Ovary (tissue), 9 donors: ENCODE data around the gene CHN2. TPM values are rescaled to one million over a fixed set of nuclear protein-coding genes. Genes with fewer than 3 reads are reported as not detected.

Source experiments
- DNase-seq, 5 donors: peaks; one replicate each; pipeline ENCODE4 v3.0.0-alpha.2; 2019 to 2020
- H3K27ac ChIP-seq, 2 donors: fragments of 200-600 bp; one replicate each; pipeline versions ENCODE4 v1.5.1 to v1.8.0; 2019 to 2022
- H3K27me3 ChIP-seq: fragments of 200-600 bp; one replicate; pipeline ENCODE4 v1.8.0; 2022
- H3K36me3 ChIP-seq: fragments of 200-600 bp; sonication (generic); one replicate; pipeline ENCODE4 v1.5.1; 2019
- H3K4me1 ChIP-seq: one replicate; pipeline ENCODE4 v1.8.1; 2013; ENCODE audit warnings: mild to moderate bottlenecking, moderate library complexity; ENCODE audit not compliant: insufficient read depth
- H3K4me3 ChIP-seq: fragments of 200-600 bp; sonication (generic); one replicate; pipeline ENCODE4 v1.5.1; 2017
- H3K9me3 ChIP-seq, 2 donors: fragments of 200-600 bp in 1 of 2; sonication (generic) in 1 of 2; one replicate each; pipeline versions ENCODE4 v1.5.1 to v1.8.1; 2013 to 2019; ENCODE audit warnings: mild to moderate bottlenecking in 1 of 2, moderate library complexity in 1 of 2
- EP300 ChIP-seq: sonication (generic); formaldehyde crosslinking; IDR thresholded peaks from one replicate; pipeline ENCODE4 v1.6.1; 2017; ENCODE audit warnings: antibody characterized with exemption
- POLR2A ChIP-seq: fragments of 450-650 bp; IDR thresholded peaks from one replicate; pipeline ENCODE4 v1.6.1; 2017; ENCODE audit warnings: antibody characterized with exemption, mild to moderate bottlenecking, moderate library complexity
- WGBS, 3 donors: extraction: QIAGEN DNeasy Blood & Tissue Kit in 1 of 3; methylation state at CpG; one replicate each; pipeline versions ENCODE4 v1.1.5 to v1.1.7; 2013 to 2017; 5-methylcytosine and 5-hydroxymethylcytosine counted together
- intact Hi-C, 4 donors: fragments of 100-400 bp; cut with DNase I; formaldehyde crosslinking; loops; one replicate each; pipeline versions ENCODE4 v1.11.0 to v1.15.1; 2022 to 2023
- polyA plus RNA-seq, 2 donors: library from polyadenylated mRNA; stranded (reverse); fragments of 200-250 nt in 1 of 2; fragments of 350-450 nt in 1 of 2; fragmentation: Illumina TruSeq in 1 of 2; extraction: RNeasy Lipid Tissue Mini Kit (QIAGEN cat#74804) in 1 of 2; gene quantifications; one replicate each; pipeline ENCODE4 v1.2.3, GENCODE V29; 2013 to 2014
- total RNA-seq, 7 donors: library from RNA; depleted of rRNA in 2 of 7; stranded (reverse); fragments of >200 nt in 2 of 7; fragmentation: NEBNext Ultra II Directional in 3 of 7; extraction: Animal tissue kit (Norgen Biotek cat#: 25700) in 3 of 7; gene quantifications; one replicate each; pipeline versions ENCODE4 v1.1.0 to v1.2.4, GENCODE V29; 2016 to 2023
- TF ChIP-seq, protein P1 (sequence below), 3 donors: fragments of 450-650 bp in 2 of 3; fragments of 200-600 bp in 1 of 3; IDR thresholded peaks; one replicate each; pipeline versions ENCODE4 v1.5.1 to v1.8.0; 2016 to 2022; ENCODE audit warnings: antibody characterized with exemption in 3 of 3, mild to moderate bottlenecking in 1 of 3
- donor health status: DM: no; HTN: no; CAD: no; lungs with moderate emphysema.
- donor health status: DM: no; HTN: no; CAD: no.
- donor health status: Bipolar disorder and iron deficiency.
- donor health status: DM: yes; HTN: yes; CAD: no.
- donor health status: DM: no; HTN: no; CAD: no.
- donor health status: DM: yes; HTN: yes; CAD: no.

CHN2 gene
- total and polyA plus RNA-seq, 9 donors: 17.9 to 32.6 (median 22.3) TPM

DNA sequence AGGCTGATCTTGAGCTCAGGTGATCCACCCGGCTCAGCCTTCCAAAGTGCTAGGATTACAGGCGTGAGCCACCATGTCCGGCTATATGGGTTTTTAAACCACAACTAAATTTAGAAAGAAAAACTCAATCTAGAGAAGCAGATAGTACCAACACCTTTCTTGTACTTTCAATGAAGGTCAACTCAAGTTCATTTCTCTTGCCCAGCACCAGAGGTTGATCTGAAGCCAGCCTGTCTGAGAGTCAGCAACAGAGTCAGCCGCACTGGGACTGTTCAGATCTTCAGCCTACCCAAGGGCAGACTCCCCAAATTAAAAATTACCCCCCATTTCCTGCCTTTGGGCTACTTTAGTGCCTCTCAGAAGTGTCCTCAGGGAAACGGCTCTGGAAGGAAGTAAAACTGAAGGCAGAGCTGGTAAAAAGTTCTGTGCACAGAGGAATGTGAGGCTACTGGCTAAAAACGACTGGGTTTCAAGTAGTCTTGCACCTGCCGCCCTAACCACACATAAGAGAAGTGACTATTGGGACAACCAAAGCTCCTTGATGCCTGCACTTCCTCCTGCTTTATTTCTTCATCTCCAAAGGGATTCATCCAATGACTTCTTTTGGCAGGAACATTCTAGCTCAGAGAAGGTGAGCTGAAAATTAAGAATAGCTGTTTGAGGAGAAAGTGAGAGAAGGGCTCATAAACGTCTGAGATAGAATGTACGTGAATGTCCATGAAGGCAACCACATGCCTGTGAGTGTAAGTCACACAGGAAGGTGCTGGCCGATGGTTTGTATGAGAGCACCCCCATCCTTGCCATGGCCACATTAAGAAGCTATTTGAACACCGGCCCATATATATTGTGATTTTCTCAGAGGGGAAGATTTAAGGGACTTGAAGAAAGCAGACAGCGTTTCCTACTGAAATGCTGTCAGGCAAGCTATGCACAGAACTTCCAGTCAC, 226.7 kb downstream of the CHN2 start:
- intact Hi-C loops: no loop called here
- DNase-seq: no peak
- no peak overlapping the region for H3K4me3 ChIP-seq
- H3K27me3 ChIP-seq: no peaks in the 10 kb centered on the region
- no peak for TF ChIP-seq POLR2A
- TF ChIP-seq, protein P1, sequence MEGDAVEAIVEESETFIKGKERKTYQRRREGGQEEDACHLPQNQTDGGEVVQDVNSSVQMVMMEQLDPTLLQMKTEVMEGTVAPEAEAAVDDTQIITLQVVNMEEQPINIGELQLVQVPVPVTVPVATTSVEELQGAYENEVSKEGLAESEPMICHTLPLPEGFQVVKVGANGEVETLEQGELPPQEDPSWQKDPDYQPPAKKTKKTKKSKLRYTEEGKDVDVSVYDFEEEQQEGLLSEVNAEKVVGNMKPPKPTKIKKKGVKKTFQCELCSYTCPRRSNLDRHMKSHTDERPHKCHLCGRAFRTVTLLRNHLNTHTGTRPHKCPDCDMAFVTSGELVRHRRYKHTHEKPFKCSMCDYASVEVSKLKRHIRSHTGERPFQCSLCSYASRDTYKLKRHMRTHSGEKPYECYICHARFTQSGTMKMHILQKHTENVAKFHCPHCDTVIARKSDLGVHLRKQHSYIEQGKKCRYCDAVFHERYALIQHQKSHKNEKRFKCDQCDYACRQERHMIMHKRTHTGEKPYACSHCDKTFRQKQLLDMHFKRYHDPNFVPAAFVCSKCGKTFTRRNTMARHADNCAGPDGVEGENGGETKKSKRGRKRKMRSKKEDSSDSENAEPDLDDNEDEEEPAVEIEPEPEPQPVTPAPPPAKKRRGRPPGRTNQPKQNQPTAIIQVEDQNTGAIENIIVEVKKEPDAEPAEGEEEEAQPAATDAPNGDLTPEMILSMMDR (IDR thresholded peaks at IDR 0.05): no peak
- TF ChIP-seq EP300: no peak
- WGBS, 3 donors: 85 to 92% (median 90%) methylated on average over 12 of the region's 12 CpGs
- H3K4me1 ChIP-seq: peaks cover 10% of the 10 kb centered on the region
- H3K27ac ChIP-seq: no peak overlapping the region
- no peaks in the 10 kb centered on the region for H3K36me3 ChIP-seq
- H3K9me3 ChIP-seq: no peaks in the 10 kb centered on the region

DNA sequence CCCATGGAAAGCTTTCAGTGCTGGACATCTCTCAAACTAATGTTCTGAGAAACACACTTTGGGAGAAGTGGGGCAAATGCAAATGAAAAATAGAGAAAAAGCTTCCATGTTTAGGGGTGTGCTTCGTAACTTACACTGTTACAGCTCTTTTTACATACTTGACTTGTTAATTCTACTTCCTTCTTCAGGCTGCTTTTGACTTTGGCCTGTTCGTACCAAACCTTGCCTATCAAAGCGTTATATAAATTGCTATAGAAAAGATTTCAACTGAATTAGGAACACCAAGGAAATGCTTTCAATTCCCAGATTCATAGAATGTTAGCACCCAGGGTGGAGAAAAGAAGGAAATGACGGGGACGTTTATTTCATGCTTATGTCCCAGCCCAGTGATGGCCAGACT, 228.3 kb downstream of the CHN2 start:
- TF ChIP-seq POLR2A (no peak), EP300 (no peak)
- TF ChIP-seq, protein P1 (IDR thresholded peaks at IDR 0.05): no peak
- DNase-seq: no peak
- intact Hi-C loops: no loop called here
- no peak overlapping the region for H3K27ac ChIP-seq
- 80 to 88% (median 88%) methylated on average over 5 of the region's 5 CpGs for WGBS, 3 donors
- no peaks in the 10 kb centered on the region for H3K9me3 ChIP-seq
- H3K36me3 ChIP-seq: no peaks in the 10 kb centered on the region
- H3K4me3 ChIP-seq: no peak overlapping the region
- H3K4me1 ChIP-seq: peaks cover 12% of the 10 kb centered on the region
- no peaks in the 10 kb centered on the region for H3K27me3 ChIP-seq

DNA sequence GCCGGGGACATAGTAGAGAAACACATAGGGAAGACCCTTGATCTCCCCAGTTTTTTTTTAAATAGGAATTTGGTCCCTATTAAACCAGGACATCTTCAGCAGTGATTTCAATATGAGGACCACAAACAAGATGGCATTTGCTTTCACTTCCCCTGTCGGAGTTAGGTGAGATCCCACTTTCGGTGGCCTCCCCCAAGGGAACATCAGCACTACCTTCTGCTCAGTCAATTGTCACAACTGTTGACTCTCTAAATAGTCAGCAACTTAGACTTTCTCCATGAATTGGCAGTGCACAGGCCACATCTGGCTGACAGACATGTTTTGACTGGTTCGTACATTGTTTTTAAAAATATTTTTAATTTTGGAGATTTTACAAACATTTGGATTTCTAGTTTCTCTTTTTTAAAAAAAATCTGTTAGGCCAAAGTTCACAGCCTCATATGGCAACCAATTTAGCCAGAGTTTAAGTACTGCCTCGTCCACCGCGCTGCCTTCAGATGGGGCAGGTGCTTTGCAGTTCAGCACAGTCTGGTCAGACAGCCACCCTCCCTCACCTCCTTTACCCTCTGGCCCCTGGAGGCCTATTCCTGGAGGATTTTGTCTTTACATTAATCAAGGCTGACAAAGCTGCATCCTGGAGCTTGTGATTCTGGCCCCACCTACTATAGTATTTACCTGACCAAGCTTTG, 229.9 kb downstream of the CHN2 start:
- intact Hi-C loops: no loop called here
- no peaks in the 10 kb centered on the region for H3K9me3 ChIP-seq
- H3K27ac ChIP-seq: no peak overlapping the region
- H3K4me3 ChIP-seq: no peak overlapping the region
- no peaks in the 10 kb centered on the region for H3K27me3 ChIP-seq
- TF ChIP-seq, protein P1 (IDR thresholded peaks at IDR 0.05): no peak
- TF ChIP-seq EP300: no peak
- TF ChIP-seq POLR2A: no peak
- WGBS, 3 donors: 18 to 63% (median 33%) methylated on average over 7 of the region's 7 CpGs
- DNase-seq: no peak
- no peaks in the 10 kb centered on the region for H3K36me3 ChIP-seq
- H3K4me1 ChIP-seq: peaks cover 12% of the 10 kb centered on the region

DNA sequence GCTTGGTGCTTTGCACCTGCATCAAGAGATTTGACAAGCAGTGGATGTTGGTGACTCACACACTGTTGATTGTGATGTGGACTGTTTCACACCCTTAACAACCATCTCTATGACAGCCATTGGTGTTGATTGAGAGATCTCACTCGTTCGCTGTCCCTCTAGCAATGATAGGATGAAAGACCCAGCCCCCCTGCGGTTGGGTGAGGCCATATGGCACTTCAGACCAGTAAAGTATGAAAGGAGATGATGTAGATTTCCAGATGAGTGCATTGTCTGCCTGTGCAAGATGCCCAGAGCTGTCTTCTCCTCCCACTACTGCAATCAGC, 230.4 kb downstream of the CHN2 start:
- WGBS, 3 donors: 94 to 99% (median 96%) methylated on average over 3 of the region's 3 CpGs
- no peak overlapping the region for H3K27ac ChIP-seq
- no peaks in the 10 kb centered on the region for H3K27me3 ChIP-seq
- no peak overlapping the region for H3K4me3 ChIP-seq
- TF ChIP-seq POLR2A (no peak), EP300 (no peak)
- TF ChIP-seq, protein P1 (IDR thresholded peaks at IDR 0.05): no peak
- no peaks in the 10 kb centered on the region for H3K9me3 ChIP-seq
- H3K4me1 ChIP-seq: peaks cover 12% of the 10 kb centered on the region
- DNase-seq: no peak
- intact Hi-C loops: no loop called here
- no peaks in the 10 kb centered on the region for H3K36me3 ChIP-seq
